PC-3 (cell line): Measurements from ENCODE around the gene NUP50.

ENCODE experiments used
- CTCF ChIP-seq: fragments of 300-600 bp; sonication (generic); conservative IDR thresholded peaks from 2 replicates; pipeline ENCODE4 v1.5.1; 2017; ENCODE audit warnings: antibody characterized with exemption, low read depth, mild to moderate bottlenecking, low read length
- EZH2 ChIP-seq: fragments of 300-600 bp; sonication (generic); IDR thresholded peaks from one replicate; pipeline ENCODE4 v1.6.1; 2017; ENCODE audit warnings: antibody characterized with exemption, mild to moderate bottlenecking, low read length; ENCODE audit not compliant: unreplicated experiment

GRCh38 chr22:45120931-45121330 is 42.8 kb upstream of the NUP50 start:
- no peak for TF ChIP-seq CTCF
- TF ChIP-seq EZH2 = no peak
